ENCODE results near the gene PNMA8A. TPM values are rescaled to one million over a fixed set of nuclear protein-coding genes. Genes with fewer than 3 reads are reported as not detected.
A peak's percentile ranks its signal among the peaks of the same experiment; 100 is the strongest.

PNMA8A gene
- total RNA-seq, 2 experiments from 2014 or later = not detected

DNA sequence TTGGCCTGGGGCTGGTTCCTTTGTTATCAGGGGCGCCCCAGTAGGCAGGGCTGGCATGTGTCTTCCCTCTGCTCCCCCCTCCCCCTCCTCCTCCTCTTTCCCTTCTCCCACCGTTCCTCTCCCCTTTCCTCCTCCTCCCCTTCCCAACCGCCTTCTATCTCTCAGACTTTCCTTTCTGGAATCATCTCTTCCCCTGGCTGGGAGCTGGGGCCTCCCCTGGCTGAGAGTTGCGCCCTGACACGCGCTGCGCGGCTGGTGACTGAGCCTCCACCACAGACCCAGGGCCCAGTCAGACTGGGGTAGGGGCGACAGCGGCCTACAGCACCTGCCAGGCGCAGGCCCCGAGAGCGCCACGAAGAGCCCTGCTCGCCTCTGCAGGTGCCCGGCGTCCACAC lies 21.5 kb upstream of the PNMA8A start:
- no peaks in the 10 kb centered on the region for H3K79me2 ChIP-seq (ENCODE audit: insufficient read depth, low read depth, low read length)
- peak; percentile 27 for DNase-seq (ENCODE audit: low spot score)
- no peaks in the 10 kb centered on the region for H3K9me2 ChIP-seq (ENCODE audit: insufficient read depth, low read length)
- no peak for TF ChIP-seq EZH2phosphoT487 (IDR thresholded peaks at IDR 0.05; ENCODE audit: borderline replicate concordance, low read depth, low read length)
- TF ChIP-seq CTCF (conservative IDR thresholded peaks at IDR 0.05; ENCODE audit: low read length) = no peak
- H3K4me2 ChIP-seq (ENCODE audit: low read length) = peak overlapping the region; percentile 37
- H3K9me3 ChIP-seq (ENCODE audit: low read length) = no peaks in the 10 kb centered on the region
- peak overlapping the region; percentile 69; the same call in 1 of the 2 replicates for H2AFZ ChIP-seq (ENCODE audit: low read length)
- H3K4me1 ChIP-seq (ENCODE audit: insufficient read depth, low read length, poor library complexity, severe bottlenecking) = peaks cover 42% of the 10 kb centered on the region
- BruUV-seq (replicated peaks) = no TSS peak
- H4K20me1 ChIP-seq (ENCODE audit: insufficient read depth, low read length) = no peaks in the 10 kb centered on the region
- POLR2A ChIA-PET = interaction anchor here (0.5 kb wide), 1 partner anchor 92 kb away, joined by 5 read pairs; no protein-coding TSS in a partner anchor
- H3K27ac ChIP-seq (ENCODE audit: low read depth, low read length, poor library complexity, severe bottlenecking) = no peak overlapping the region
- intact Hi-C loops (cut with micrococcal nuclease; ENCODE audit: unreplicated experiment) = no loop called here
- no peaks in the 10 kb centered on the region for H3K36me3 ChIP-seq (ENCODE audit: insufficient read depth, low read length)
- peak overlapping the region; percentile 54 for H3K4me3 ChIP-seq (ENCODE audit: low read depth, low read length, poor library complexity, severe bottlenecking)
- CTCF ChIA-PET (ENCODE audit: unreplicated experiment) = no interaction called here

DNA sequence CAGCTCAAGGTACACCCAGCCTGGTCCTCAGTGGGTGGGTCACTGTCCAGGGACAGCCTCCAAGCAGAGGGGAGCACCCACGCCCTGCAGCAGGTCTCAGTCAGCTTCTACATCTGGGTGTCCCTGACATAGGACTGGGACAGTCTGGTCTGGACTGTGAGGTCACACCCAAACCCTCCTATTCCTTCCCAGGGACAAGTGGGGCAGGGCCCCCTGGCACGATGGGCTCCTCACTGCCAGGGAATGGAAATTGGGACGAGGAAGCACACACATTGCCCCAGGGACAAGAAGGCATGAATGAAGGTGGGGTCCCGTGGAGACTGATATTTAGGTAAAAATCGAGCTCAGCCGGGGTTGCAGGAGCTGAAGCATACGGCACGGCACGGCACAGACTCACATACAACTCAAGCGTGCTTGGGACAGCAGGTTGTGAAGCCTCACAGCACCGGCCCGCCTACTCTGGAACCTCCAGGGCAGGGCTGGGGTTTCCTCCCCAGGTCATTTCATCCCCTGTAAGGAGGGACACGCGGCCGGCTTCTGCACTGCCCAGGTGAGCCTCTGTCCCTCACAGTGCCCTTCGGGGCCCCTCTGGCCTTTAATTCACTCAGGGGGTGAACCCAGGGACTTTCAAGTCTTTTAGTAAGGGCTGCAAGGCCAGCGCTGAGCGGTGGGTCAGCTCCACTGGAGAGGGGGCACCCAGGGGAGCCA lies 20.8 kb upstream of the PNMA8A start:
- ChIA-PET POLR2A (interaction anchor here (0.5 kb wide), 1 partner anchor 92 kb away, joined by 5 read pairs; no protein-coding TSS in a partner anchor), CTCF (ENCODE audit: unreplicated experiment) (no interaction called here)
- Histone ChIP-seq H3K4me2 (ENCODE audit: low read length) (no peak overlapping the region), H3K9me3 (ENCODE audit: low read length) (no peaks in the 10 kb centered on the region), H3K4me1 (ENCODE audit: insufficient read depth, low read length, poor library complexity, severe bottlenecking) (peaks cover 48% of the 10 kb centered on the region), H3K9me2 (ENCODE audit: insufficient read depth, low read length) (no peaks in the 10 kb centered on the region), H4K20me1 (ENCODE audit: insufficient read depth, low read length) (no peaks in the 10 kb centered on the region), H3K36me3 (ENCODE audit: insufficient read depth, low read length) (no peaks in the 10 kb centered on the region), H3K4me3 (ENCODE audit: low read depth, low read length, poor library complexity, severe bottlenecking) (no peak overlapping the region), H3K79me2 (ENCODE audit: insufficient read depth, low read depth, low read length) (no peaks in the 10 kb centered on the region), H2AFZ (ENCODE audit: low read length) (no peak overlapping the region), H3K27ac (ENCODE audit: low read depth, low read length, poor library complexity, severe bottlenecking) (no peak overlapping the region)
- TF ChIP-seq EZH2phosphoT487 (IDR thresholded peaks at IDR 0.05; ENCODE audit: borderline replicate concordance, low read depth, low read length) (no peak), CTCF (conservative IDR thresholded peaks at IDR 0.05; ENCODE audit: low read length) (no peak)
- intact Hi-C loops (cut with micrococcal nuclease; ENCODE audit: unreplicated experiment) = no loop called here
- no peak for DNase-seq (ENCODE audit: low spot score)
- no TSS peak for BruUV-seq (replicated peaks)

DNA sequence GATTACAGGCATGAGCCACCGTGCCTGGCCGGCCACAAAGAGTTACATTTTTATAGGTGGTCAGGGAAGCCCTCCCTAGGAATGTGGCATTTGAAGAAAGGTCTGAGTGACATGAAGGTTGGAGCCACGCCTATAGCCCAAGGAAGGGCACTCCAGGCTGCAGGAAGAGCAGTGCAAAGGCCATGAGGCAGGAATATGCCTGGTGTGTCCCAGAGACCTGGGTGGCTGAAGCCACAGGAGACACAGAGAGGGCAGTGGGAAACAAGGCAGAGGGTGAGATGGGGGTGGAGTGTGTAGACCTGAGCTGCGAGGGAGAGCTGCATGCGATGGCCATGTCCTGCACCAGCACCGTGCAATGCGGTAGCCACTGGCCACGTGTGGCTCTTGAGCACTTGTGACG lies 19.4 kb upstream of the PNMA8A start:
- POLR2A ChIA-PET = no interaction called here
- H3K4me3 ChIP-seq (ENCODE audit: low read depth, low read length, poor library complexity, severe bottlenecking) = no peak overlapping the region
- BruUV-seq (replicated peaks) = no TSS peak
- H3K9me3 ChIP-seq (ENCODE audit: low read length) = no peaks in the 10 kb centered on the region
- no peaks in the 10 kb centered on the region for H4K20me1 ChIP-seq (ENCODE audit: insufficient read depth, low read length)
- intact Hi-C loops (cut with micrococcal nuclease; ENCODE audit: unreplicated experiment) = no loop called here
- H3K79me2 ChIP-seq (ENCODE audit: insufficient read depth, low read depth, low read length) = no peaks in the 10 kb centered on the region
- CTCF ChIA-PET (ENCODE audit: unreplicated experiment) = no interaction called here
- H3K4me2 ChIP-seq (ENCODE audit: low read length) = no peak overlapping the region
- no peak overlapping the region for H2AFZ ChIP-seq (ENCODE audit: low read length)
- TF ChIP-seq EZH2phosphoT487 (IDR thresholded peaks at IDR 0.05; ENCODE audit: borderline replicate concordance, low read depth, low read length) (no peak), CTCF (conservative IDR thresholded peaks at IDR 0.05; ENCODE audit: low read length) (no peak)
- H3K36me3 ChIP-seq (ENCODE audit: insufficient read depth, low read length) = no peaks in the 10 kb centered on the region
- H3K9me2 ChIP-seq (ENCODE audit: insufficient read depth, low read length) = no peaks in the 10 kb centered on the region
- no peak overlapping the region for H3K27ac ChIP-seq (ENCODE audit: low read depth, low read length, poor library complexity, severe bottlenecking)
- peaks cover 50% of the 10 kb centered on the region for H3K4me1 ChIP-seq (ENCODE audit: insufficient read depth, low read length, poor library complexity, severe bottlenecking)
- DNase-seq (ENCODE audit: low spot score) = no peak
